Measurements from ENCODE around the gene TSGA10IP.

TSGA10IP gene

GRCh38 chr11:65992056-65992455, 46.8 kb downstream of the TSGA10IP start:
- Histone ChIP-seq H3K36me3 (ENCODE audit: control insufficient read depth, insufficient read depth, low read length) (peaks cover 44% of the 10 kb centered on the region), H3K27ac (ENCODE audit: low read depth, low read length, severe bottlenecking) (no peak overlapping the region), H3K4me1 (ENCODE audit: control insufficient read depth, insufficient read depth, low read length, poor library complexity, severe bottlenecking) (no peaks in the 10 kb centered on the region), H3K4me3 (ENCODE audit: extremely low read depth, insufficient read depth, low read length, poor library complexity, severe bottlenecking) (no peak overlapping the region), H3K9me3 (ENCODE audit: control insufficient read depth, low read length) (no peaks in the 10 kb centered on the region)
- 100% methylated on average over 2 to 3 of the region's 5 CpGs for WGBS, 2 experiments (ENCODE audit: insufficient coverage in 2 of 2)

GRCh38 chr11:65997286-65997685, 52.0 kb downstream of the TSGA10IP start:
- WGBS, 2 experiments (ENCODE audit: insufficient coverage in 2 of 2): 94 to 100% methylated on average over 2 of the region's 2 CpGs
- Histone ChIP-seq H3K4me3 (ENCODE audit: extremely low read depth, insufficient read depth, low read length, poor library complexity, severe bottlenecking) (no peak overlapping the region), H3K27ac (ENCODE audit: low read depth, low read length, severe bottlenecking) (no peak overlapping the region), H3K36me3 (ENCODE audit: control insufficient read depth, insufficient read depth, low read length) (peaks cover 55% of the 10 kb centered on the region), H3K4me1 (ENCODE audit: control insufficient read depth, insufficient read depth, low read length, poor library complexity, severe bottlenecking) (peaks cover 6% of the 10 kb centered on the region), H3K9me3 (ENCODE audit: control insufficient read depth, low read length) (no peaks in the 10 kb centered on the region)

- 0% methylated on average over 48 to 49 of the region's 55 CpGs for WGBS, 2 experiments (ENCODE audit: insufficient coverage in 2 of 2)
- H3K36me3 ChIP-seq (ENCODE audit: control insufficient read depth, insufficient read depth, low read length): peaks cover 61% of the 10 kb centered on the region
These were observed 56.8 kb downstream of the TSGA10IP start, which contains the start of the genes BANF1 and EIF1AD for GRCh38 chr11:66001942-66002647. TSS of gene BANF1 (plus strand) at chr11:66002503. CDS start at chr11:66003251, 748 bp downstream. TSS of gene EIF1AD (minus strand) at chr11:66002157. CDS start at chr11:66000389, 1,768 bp downstream.

GRCh38 chr11:66002648-66003225, 57.5 kb downstream of the TSGA10IP start:
- WGBS, 2 experiments (ENCODE audit: insufficient coverage in 2 of 2): 1 to 2% methylated on average over 27 to 38 of the region's 40 CpGs
- Histone ChIP-seq H3K36me3 (ENCODE audit: control insufficient read depth, insufficient read depth, low read length) (peaks cover 54% of the 10 kb centered on the region), H3K4me3 (ENCODE audit: extremely low read depth, insufficient read depth, low read length, poor library complexity, severe bottlenecking) (peak overlapping the region; percentile 93), H3K4me1 (ENCODE audit: control insufficient read depth, insufficient read depth, low read length, poor library complexity, severe bottlenecking) (peaks cover 17% of the 10 kb centered on the region), H3K27ac (ENCODE audit: low read depth, low read length, severe bottlenecking) (peak overlapping the region; percentile 98), H3K9me3 (ENCODE audit: control insufficient read depth, low read length) (no peaks in the 10 kb centered on the region)

More at GRCh38 chr11:66001942-66002647, 56.8 kb downstream of the TSGA10IP start, which contains the start of the genes BANF1 and EIF1AD:
- peaks cover 16% of the 10 kb centered on the region for H3K4me1 ChIP-seq (ENCODE audit: control insufficient read depth, insufficient read depth, low read length, poor library complexity, severe bottlenecking)
- H3K9me3 ChIP-seq (ENCODE audit: control insufficient read depth, low read length): no peaks in the 10 kb centered on the region
- peak within 1 kb of the TSS; percentile 98 for H3K27ac ChIP-seq (ENCODE audit: low read depth, low read length, severe bottlenecking)
- H3K4me3 ChIP-seq (ENCODE audit: extremely low read depth, insufficient read depth, low read length, poor library complexity, severe bottlenecking): peak within 1 kb of the TSS; percentile 93

GRCh38 chr11:66003291-66003690, 58.0 kb downstream of the TSGA10IP start:
- Histone ChIP-seq H3K9me3 (ENCODE audit: control insufficient read depth, low read length) (no peaks in the 10 kb centered on the region), H3K4me3 (ENCODE audit: extremely low read depth, insufficient read depth, low read length, poor library complexity, severe bottlenecking) (peak overlapping the region; percentile 93), H3K36me3 (ENCODE audit: control insufficient read depth, insufficient read depth, low read length) (peaks cover 49% of the 10 kb centered on the region), H3K4me1 (ENCODE audit: control insufficient read depth, insufficient read depth, low read length, poor library complexity, severe bottlenecking) (peaks cover 17% of the 10 kb centered on the region), H3K27ac (ENCODE audit: low read depth, low read length, severe bottlenecking) (no peak overlapping the region)
- WGBS, 2 experiments (ENCODE audit: insufficient coverage in 2 of 2): 93 to 98% methylated on average over 4 to 5 of the region's 6 CpGs

GRCh38 chr11:66004186-66004585, 58.9 kb downstream of the TSGA10IP start:
- H3K4me3 ChIP-seq (ENCODE audit: extremely low read depth, insufficient read depth, low read length, poor library complexity, severe bottlenecking): no peak overlapping the region
- no peak overlapping the region for H3K27ac ChIP-seq (ENCODE audit: low read depth, low read length, severe bottlenecking)
- peaks cover 40% of the 10 kb centered on the region for H3K36me3 ChIP-seq (ENCODE audit: control insufficient read depth, insufficient read depth, low read length)
- WGBS, 2 experiments (ENCODE audit: insufficient coverage in 2 of 2): 97 to 100% methylated on average over 2 to 3 of the region's 4 CpGs
- no peaks in the 10 kb centered on the region for H3K9me3 ChIP-seq (ENCODE audit: control insufficient read depth, low read length)
- peaks cover 19% of the 10 kb centered on the region for H3K4me1 ChIP-seq (ENCODE audit: control insufficient read depth, insufficient read depth, low read length, poor library complexity, severe bottlenecking)

GRCh38 chr11:66006134-66006890, 61.0 kb downstream of the TSGA10IP start:
- Histone ChIP-seq H3K4me1 (ENCODE audit: control insufficient read depth, insufficient read depth, low read length, poor library complexity, severe bottlenecking) (peaks cover 13% of the 10 kb centered on the region), H3K9me3 (ENCODE audit: control insufficient read depth, low read length) (no peaks in the 10 kb centered on the region), H3K27ac (ENCODE audit: low read depth, low read length, severe bottlenecking) (no peak overlapping the region), H3K36me3 (ENCODE audit: control insufficient read depth, insufficient read depth, low read length) (peaks cover 27% of the 10 kb centered on the region), H3K4me3 (ENCODE audit: extremely low read depth, insufficient read depth, low read length, poor library complexity, severe bottlenecking) (no peak overlapping the region)
- 83 to 92% methylated on average over 10 to 12 of the region's 13 CpGs for WGBS, 2 experiments (ENCODE audit: insufficient coverage in 2 of 2)

GRCh38 chr11:66006891-66007176, 61.6 kb downstream of the TSGA10IP start:
- H3K9me3 ChIP-seq (ENCODE audit: control insufficient read depth, low read length): no peaks in the 10 kb centered on the region
- no peak overlapping the region for H3K4me3 ChIP-seq (ENCODE audit: extremely low read depth, insufficient read depth, low read length, poor library complexity, severe bottlenecking)
- peaks cover 27% of the 10 kb centered on the region for H3K36me3 ChIP-seq (ENCODE audit: control insufficient read depth, insufficient read depth, low read length)
- no peak overlapping the region for H3K27ac ChIP-seq (ENCODE audit: low read depth, low read length, severe bottlenecking)
- 79 to 80% methylated on average over 4 of the region's 4 CpGs for WGBS, 2 experiments (ENCODE audit: insufficient coverage in 2 of 2)
- H3K4me1 ChIP-seq (ENCODE audit: control insufficient read depth, insufficient read depth, low read length, poor library complexity, severe bottlenecking): peaks cover 13% of the 10 kb centered on the region

- peaks cover 27% of the 10 kb centered on the region for H3K36me3 ChIP-seq (ENCODE audit: control insufficient read depth, insufficient read depth, low read length)
- no peak overlapping the region for H3K27ac ChIP-seq (ENCODE audit: low read depth, low read length, severe bottlenecking)
- H3K9me3 ChIP-seq (ENCODE audit: control insufficient read depth, low read length): no peaks in the 10 kb centered on the region
- 55 to 65% methylated on average over 4 to 5 of the region's 5 CpGs for WGBS, 2 experiments (ENCODE audit: insufficient coverage in 2 of 2)
- H3K4me1 ChIP-seq (ENCODE audit: control insufficient read depth, insufficient read depth, low read length, poor library complexity, severe bottlenecking): peaks cover 13% of the 10 kb centered on the region
- no peak overlapping the region for H3K4me3 ChIP-seq (ENCODE audit: extremely low read depth, insufficient read depth, low read length, poor library complexity, severe bottlenecking)
These were observed 61.9 kb downstream of the TSGA10IP start for GRCh38 chr11:66007201-66007634.

GRCh38 chr11:66008095-66008467, 62.8 kb downstream of the TSGA10IP start:
- 80% methylated on average over 1 of the region's 2 CpGs; no CpG with 5 or more reads in 1 of the 2 experiments for WGBS, 2 experiments (ENCODE audit: insufficient coverage in 2 of 2)
- no peak overlapping the region for H3K27ac ChIP-seq (ENCODE audit: low read depth, low read length, severe bottlenecking)

More at GRCh38 chr11:66008095-66008467, 62.8 kb downstream of the TSGA10IP start:
- H3K4me1 ChIP-seq (ENCODE audit: control insufficient read depth, insufficient read depth, low read length, poor library complexity, severe bottlenecking): peaks cover 13% of the 10 kb centered on the region
- no peaks in the 10 kb centered on the region for H3K9me3 ChIP-seq (ENCODE audit: control insufficient read depth, low read length)
- H3K36me3 ChIP-seq (ENCODE audit: control insufficient read depth, insufficient read depth, low read length): peaks cover 27% of the 10 kb centered on the region
- H3K4me3 ChIP-seq (ENCODE audit: extremely low read depth, insufficient read depth, low read length, poor library complexity, severe bottlenecking): no peak overlapping the region
